ENCODE data around the gene SGMS1.

SGMS1 gene

GRCh38 chr10:50260791-50261281 lies 362.9 kb downstream of the SGMS1 start:
- ATAC-seq, result no peak
- no peak for TF ChIP-seq ESRRG (CRISPR knock-in tag; IDR thresholded peaks at IDR 0.05)
- no peak for TF ChIP-seq ZNF8 (CRISPR knock-in tag; IDR thresholded peaks at IDR 0.05)
- TF ChIP-seq GLIS3 (CRISPR knock-in tag; IDR thresholded peaks at IDR 0.05), result no peak
- no peak for TF ChIP-seq PPARA (CRISPR knock-in tag; IDR thresholded peaks at IDR 0.05; ENCODE audit: borderline replicate concordance)
- no peak for TF ChIP-seq CREB5 (CRISPR knock-in tag; IDR thresholded peaks at IDR 0.05; ENCODE audit: low read depth)
- no peak for TF ChIP-seq RARB (CRISPR knock-in tag; IDR thresholded peaks at IDR 0.05)

Data from SK-N-SH treated with all-trans-retinoic acid at 6 μM for 48 hours (cell line).